Gastrocnemius medialis (tissue), 4 donors: ENCODE data around the gene ST6GALNAC6. TPM values are rescaled to one million over a fixed set of nuclear protein-coding genes. Genes with fewer than 3 reads are reported as not detected.

ENCODE experiments used
- ATAC-seq, 2 donors: fragments of 150-250 bp; one replicate each; pipeline ENCODE4 v1.9.1; 2016
- DNase-seq, 2 donors: peaks; one replicate each; pipeline ENCODE4 v3.0.0-alpha.2; 2019
- H3K27ac ChIP-seq, 4 donors: fragments of 200-600 bp; sonication (generic); 1 replicate in 1 of 4; 2 replicates in 3 of 4; pipeline ENCODE4 v1.5.1; 2016 to 2018; ENCODE audit warnings: mild to moderate bottlenecking in 2 of 4, moderate library complexity in 1 of 4
- H3K27me3 ChIP-seq, 3 donors: fragments of 200-600 bp; sonication (generic) in 2 of 3; 1 replicate in 1 of 3; 2 replicates in 2 of 3; pipeline versions ENCODE4 v1.5.1 to v1.6.0; 2016 to 2019; ENCODE audit warnings: mild to moderate bottlenecking in 1 of 3, moderate library complexity in 1 of 3
- H3K36me3 ChIP-seq, 2 donors: fragments of 200-600 bp; sonication (generic) in 1 of 2; one replicate each; pipeline ENCODE4 v1.5.1; 2017 to 2018
- H3K4me1 ChIP-seq, 2 donors: fragments of 200-600 bp; sonication (generic) in 1 of 2; one replicate each; pipeline ENCODE4 v1.5.1; 2016 to 2017; ENCODE audit warnings: mild to moderate bottlenecking in 2 of 2
- H3K4me3 ChIP-seq, 4 donors: fragments of 200-600 bp; sonication (generic) in 3 of 4; 1 replicate in 1 of 4; 2 replicates in 3 of 4; pipeline ENCODE4 v1.5.1; 2016 to 2019; ENCODE audit warnings: mild to moderate bottlenecking in 2 of 4
- H3K9me3 ChIP-seq, 3 donors: fragments of 200-600 bp; sonication (generic) in 2 of 3; 1 replicate in 1 of 3; 2 replicates in 2 of 3; pipeline ENCODE4 v1.5.1; 2016 to 2019
- CTCF ChIP-seq, 5 experiments: fragments of 450-650 bp in 3 of 5; fragments of 200-600 bp in 2 of 5; sonication (generic) in 2 of 5; IDR thresholded peaks in 4 of 5; conservative IDR thresholded peaks in 1 of 5; 1 replicate in 4 of 5; 2 replicates in 1 of 5; pipeline ENCODE4 v1.5.1; 2016 to 2019; ENCODE audit warnings: antibody characterized with exemption in 5 of 5, mild to moderate bottlenecking in 3 of 5, moderate library complexity in 3 of 5
- POLR2A ChIP-seq, 2 donors: fragments of 450-650 bp; IDR thresholded peaks; one replicate each; pipeline ENCODE4 v1.6.1; 2017; ENCODE audit warnings: antibody characterized with exemption in 2 of 2, mild to moderate bottlenecking in 2 of 2, moderate library complexity in 2 of 2
- in situ Hi-C, 4 donors: fragments of 200-750 bp; cut with MboI; loops; one replicate each; pipeline versions ENCODE4 v1.15.0 to v1.8.0; 2017; ENCODE audit warnings: low sequenced_read_pairs in 4 of 4
- intact Hi-C: fragments of 100-400 bp; cut with DNase I; formaldehyde crosslinking; loops from one replicate; pipeline ENCODE4 v1.15.1; 2023; ENCODE audit warnings: low total_unique reads
- total RNA-seq, 4 donors: library from RNA; depleted of rRNA; stranded (reverse); fragments of >200 nt; gene quantifications; one replicate each; pipeline versions ENCODE4 v1.1.0 to v1.2.3, GENCODE V29; 2016

Gene ST6GALNAC6
- total RNA-seq, 4 donors from 2014 or later = 46.7 to 69.3 (median 56.9) TPM

GRCh38 chr9:127869310-127870152 is 29.9 kb downstream of the ST6GALNAC6 start:
- in situ Hi-C loops (loop anchor here in 2 of 4 donors (5.0 to 10.0 kb wide), 2 partner anchors 65 to 132 kb away; partner anchors contain the start of genes FPGS (in 1 of the 2) and TOR2A (in 1 of the 2)), intact Hi-C loops (loop anchor here (2.0 kb wide), 1 partner anchor 135 kb away; the partner anchor contains the start of gene TOR2A)
- H3K27me3 ChIP-seq = no peaks in the 10 kb centered on the region
- TF ChIP-seq CTCF (IDR thresholded peaks at IDR 0.05 in 4 of 5, conservative IDR thresholded peaks at IDR 0.05 in 1 of 5) = peak; percentile 83 to 92 (median 91)
- TF ChIP-seq POLR2A (IDR thresholded peaks at IDR 0.05) = no peak
- H3K36me3 ChIP-seq = peaks cover 0 to 52% of the 10 kb centered on the region in 2 donors
- H3K9me3 ChIP-seq = no peaks in the 10 kb centered on the region
- peak overlapping the region; percentile 34 to 77 (median 69) for H3K27ac ChIP-seq
- DNase-seq = peak; percentile 78 to 85
- ATAC-seq = peak; percentile 66 to 72
- H3K4me3 ChIP-seq = no peak overlapping the region
- H3K4me1 ChIP-seq = peaks cover 15 to 23% of the 10 kb centered on the region in 2 donors

GRCh38 chr9:127868278-127868902 is 31.0 kb downstream of the ST6GALNAC6 start:
- Histone ChIP-seq H3K27me3 (no peaks in the 10 kb centered on the region), H3K27ac (peak overlapping the region; percentile 34 to 77 (median 69)), H3K4me1 (peaks cover 4 to 12% of the 10 kb centered on the region in 2 donors), H3K36me3 (peaks cover 0 to 52% of the 10 kb centered on the region in 2 donors), H3K4me3 (no peak overlapping the region), H3K9me3 (no peaks in the 10 kb centered on the region)
- ATAC-seq (no peak), DNase-seq (no peak)
- TF ChIP-seq POLR2A (IDR thresholded peaks at IDR 0.05) (no peak), CTCF (IDR thresholded peaks at IDR 0.05 in 4 of 5, conservative IDR thresholded peaks at IDR 0.05 in 1 of 5) (no peak)
- in situ Hi-C loops (loop anchor here in 1 of 4 donors (10.0 kb wide), 1 partner anchor 64 kb away; the partner anchor contains the start of gene FPGS), intact Hi-C loops (no loop called here)

GRCh38 chr9:127867356-127868277 is 31.8 kb downstream of the ST6GALNAC6 start:
- TF ChIP-seq CTCF (IDR thresholded peaks at IDR 0.05 in 4 of 5, conservative IDR thresholded peaks at IDR 0.05 in 1 of 5) (no peak), POLR2A (IDR thresholded peaks at IDR 0.05) (no peak)
- H3K36me3 ChIP-seq = peaks cover 0 to 49% of the 10 kb centered on the region in 2 donors
- H3K27me3 ChIP-seq = no peaks in the 10 kb centered on the region
- peak overlapping the region; percentile 10 to 77 (median 69) for H3K27ac ChIP-seq
- peaks cover 4 to 20% of the 10 kb centered on the region in 2 donors for H3K4me1 ChIP-seq
- H3K4me3 ChIP-seq = no peak overlapping the region
- intact Hi-C loops = no loop called here
- no peaks in the 10 kb centered on the region for H3K9me3 ChIP-seq
- no peak for DNase-seq
- no peak for ATAC-seq
- in situ Hi-C loops = loop anchor here in 1 of 4 donors (10.0 kb wide), 1 partner anchor 63 kb away; the partner anchor contains the start of gene FPGS

- no peaks in the 10 kb centered on the region for H3K9me3 ChIP-seq
- H3K27me3 ChIP-seq = no peaks in the 10 kb centered on the region
- H3K4me1 ChIP-seq = peaks cover 15 to 30% of the 10 kb centered on the region in 2 donors
- ATAC-seq (no peak), DNase-seq (no peak)
- TF ChIP-seq CTCF (IDR thresholded peaks at IDR 0.05 in 4 of 5, conservative IDR thresholded peaks at IDR 0.05 in 1 of 5) (no peak), POLR2A (IDR thresholded peaks at IDR 0.05) (no peak)
- intact Hi-C loops (no loop called here), in situ Hi-C loops (loop anchor here in 1 of 4 donors (10.0 kb wide), 1 partner anchor 62 kb away; the partner anchor contains the start of gene FPGS)
- peak overlapping the region in 3 of 4 donors; percentile 64 to 77 (median 74) for H3K27ac ChIP-seq
- no peak overlapping the region for H3K4me3 ChIP-seq
- peaks cover 0 to 38% of the 10 kb centered on the region in 2 donors for H3K36me3 ChIP-seq
Measured at GRCh38 chr9:127866535-127866934, 32.9 kb downstream of the ST6GALNAC6 start.
